CD4-positive, alpha-beta memory T cell (primary cell): Measurements from ENCODE around the gene USP12. TPM values are rescaled to one million over a fixed set of nuclear protein-coding genes. Genes with fewer than 3 reads are reported as not detected.

Source experiments
- CTCF ChIA-PET: fragments of 350-600 bp; sonication (Branson Sonifier 250); formaldehyde crosslinking; loops from one replicate; lab custom pipeline; 2021; ENCODE audit warnings: inconsistent platforms; ENCODE audit not compliant: partially characterized antibody; lab: Charles Lee
- POLR2A ChIA-PET: fragments of 350-600 bp; sonication (Branson Sonifier 250); formaldehyde crosslinking; loops from one replicate; lab custom pipeline; 2021; ENCODE audit not compliant: partially characterized antibody; lab: Charles Lee
- DNase-seq, 5 donors: peaks; one replicate each; pipeline versions ENCODE4 v3.0.0 to v3.0.0-alpha.2; 2020 to 2022; ENCODE audit warnings: mixed read lengths in 1 of 5
- H3K27ac ChIP-seq: one replicate; pipeline ENCODE4 v1.7.0; 2013; ENCODE audit warnings: low read depth, low read length
- H3K27me3 ChIP-seq: 2 replicates; pipeline ENCODE4 v1.7.0; 2013; ENCODE audit warnings: mild to moderate bottlenecking, low read length, moderate library complexity; ENCODE audit not compliant: insufficient read depth
- H3K36me3 ChIP-seq: 2 replicates; pipeline ENCODE4 v1.7.0; 2013; ENCODE audit warnings: mild to moderate bottlenecking, low read length, moderate library complexity; ENCODE audit not compliant: insufficient read depth
- H3K4me1 ChIP-seq: 2 replicates; pipeline ENCODE4 v1.7.0; 2013; ENCODE audit warnings: mild to moderate bottlenecking, low read length, moderate library complexity; ENCODE audit not compliant: insufficient read depth
- H3K4me3 ChIP-seq, 2 donors: one replicate each; pipeline ENCODE4 v1.7.0; 2013; ENCODE audit warnings: low read length in 2 of 2, mild to moderate bottlenecking in 1 of 2
- H3K9me3 ChIP-seq, 2 donors: one replicate each; pipeline ENCODE4 v1.7.0; 2013; ENCODE audit warnings: low read length in 2 of 2, control low read depth in 1 of 2; ENCODE audit not compliant: control insufficient read depth in 1 of 2
- H3K27ac Mint-ChIP-seq, 7 donors: one replicate each; pipeline ENCODE4 v1.8.0; 2020 to 2021; ENCODE audit warnings: mixed read lengths in 7 of 7, mild to moderate bottlenecking in 6 of 7, inconsistent platforms in 3 of 7, moderate library complexity in 3 of 7
- H3K27me3 Mint-ChIP-seq, 2 donors: one replicate each; pipeline ENCODE4 v1.8.0; 2020 to 2021; ENCODE audit warnings: mixed read lengths in 2 of 2
- H3K36me3 Mint-ChIP-seq, 2 donors: one replicate each; pipeline ENCODE4 v1.8.0; 2020 to 2021; ENCODE audit warnings: mixed read lengths in 2 of 2, inconsistent platforms in 1 of 2, mild to moderate bottlenecking in 1 of 2
- H3K4me1 Mint-ChIP-seq, 4 donors: one replicate each; pipeline ENCODE4 v1.8.0; 2020 to 2021; ENCODE audit warnings: mixed read lengths in 4 of 4, mild to moderate bottlenecking in 1 of 4
- H3K4me3 Mint-ChIP-seq, 8 donors: one replicate each; pipeline ENCODE4 v1.8.0; 2020 to 2021; ENCODE audit warnings: mixed read lengths in 8 of 8, mild to moderate bottlenecking in 7 of 8, moderate library complexity in 6 of 8, inconsistent platforms in 3 of 8
- H3K9me3 Mint-ChIP-seq, 8 donors: one replicate each; pipeline ENCODE4 v1.8.0; 2020 to 2021; ENCODE audit warnings: mixed read lengths in 8 of 8, mild to moderate bottlenecking in 5 of 8, inconsistent platforms in 3 of 8, moderate library complexity in 1 of 8
- intact Hi-C: fragments of 100-400 bp; cut with micrococcal nuclease; formaldehyde crosslinking; loops from one replicate; pipeline ENCODE4 v1.15.1; 2023
- polyA plus RNA-seq, 2 donors: library from polyadenylated mRNA; unstranded; fragments of 300-500 nt; fragmentation: Illumina TruSeq; gene quantifications; one replicate each; pipeline ENCODE4 v1.2.3, GENCODE V29; 2021
- total RNA-seq, 2 experiments: library from RNA; stranded (reverse); gene quantifications; one replicate each; pipeline ENCODE4 v1.2.3, GENCODE V29; 2021

Gene USP12
- total and polyA plus RNA-seq, 4 experiments from 2014 or later, result 16.1 to 26.0 (median 20.2) TPM

- no peak overlapping the region for H3K27ac ChIP-seq
- no peaks in the 10 kb centered on the region for H3K36me3 ChIP-seq
- Mint-ChIP-seq H3K4me1 (peaks cover 13 to 22% (median 18%) of the 10 kb centered on the region in 4 donors), H3K27ac (peak overlapping the region in 1 of 7 donors; percentile 8), H3K36me3 (peaks cover 0 to 6% of the 10 kb centered on the region in 2 donors), H3K9me3 (no peaks in the 10 kb centered on the region), H3K4me3 (no peak overlapping the region), H3K27me3 (peaks cover 0 to 4% of the 10 kb centered on the region in 2 donors)
- intact Hi-C loops, result loop anchor here (5.0 kb wide), 3 partner anchors 97 to 962 kb away; partner anchors contain the start of genes CDK8, PAN3 and RASL11A
- no peaks in the 10 kb centered on the region for H3K27me3 ChIP-seq
- peaks cover 14% of the 10 kb centered on the region for H3K4me1 ChIP-seq
- no peaks in the 10 kb centered on the region for H3K9me3 ChIP-seq
- no peak for DNase-seq
- H3K4me3 ChIP-seq, result no peak overlapping the region
- ChIA-PET CTCF (interaction anchor here (1.2 to 1.5 kb wide), 2 partner anchors 100 to 190 kb away, joined by 3 to 4 read pairs; no protein-coding TSS in a partner anchor), POLR2A (no interaction called here)
These were observed 3.3 kb upstream of the USP12 start for GRCh38 chr13:27174766-27175455.

GRCh38 chr13:27172495-27172842 lies 858 bp upstream of the USP12 start:
- peaks cover 0 to 6% of the 10 kb centered on the region in 2 donors for H3K36me3 Mint-ChIP-seq
- H3K4me1 Mint-ChIP-seq, result peaks cover 30 to 46% (median 37%) of the 10 kb centered on the region in 4 donors
- H3K27ac Mint-ChIP-seq, result peak overlapping the region; percentile 84 to 99 (median 96)
- DNase-seq, result peak in 1 of 5 donors; percentile 53
- intact Hi-C loops, result loop anchor here (1.0 to 5.0 kb wide), 6 partner anchors 41 to 965 kb away; partner anchors contain the start of genes CDK8, PAN3, RASL11A and RPL21
- no peaks in the 10 kb centered on the region for H3K27me3 Mint-ChIP-seq
- Histone ChIP-seq H3K27me3 (no peaks in the 10 kb centered on the region), H3K4me3 (peak overlapping the region; percentile 15 to 63), H3K4me1 (peaks cover 37% of the 10 kb centered on the region), H3K36me3 (no peaks in the 10 kb centered on the region), H3K9me3 (no peaks in the 10 kb centered on the region), H3K27ac (peak overlapping the region; percentile 95)
- H3K9me3 Mint-ChIP-seq, result no peaks in the 10 kb centered on the region
- POLR2A ChIA-PET, result interaction anchor here (0.7 to 1.7 kb wide), 6 partner anchors 41 to 1487 kb away, joined by 3 to 9 read pairs (median 4); partner anchors contain the start of genes POMP and RPL21
- peak overlapping the region; percentile 82 to 96 (median 90) for H3K4me3 Mint-ChIP-seq
- CTCF ChIA-PET, result interaction anchor here (0.8 to 1.2 kb wide), 2 partner anchors 26 to 658 kb away, joined by 3 read pairs; no protein-coding TSS in a partner anchor

- peak overlapping the region; percentile 84 to 99 (median 96) for H3K27ac Mint-ChIP-seq
- H3K9me3 Mint-ChIP-seq, result no peaks in the 10 kb centered on the region
- Histone ChIP-seq H3K36me3 (no peaks in the 10 kb centered on the region), H3K27me3 (no peaks in the 10 kb centered on the region), H3K4me3 (peak overlapping the region; percentile 15 to 63), H3K4me1 (peaks cover 37% of the 10 kb centered on the region), H3K27ac (peak overlapping the region; percentile 95), H3K9me3 (no peaks in the 10 kb centered on the region)
- H3K4me3 Mint-ChIP-seq, result peak overlapping the region; percentile 82 to 96 (median 90)
- peaks cover 0 to 6% of the 10 kb centered on the region in 2 donors for H3K36me3 Mint-ChIP-seq
- ChIA-PET CTCF (interaction anchor here (0.8 to 1.2 kb wide), 2 partner anchors 26 to 659 kb away, joined by 3 read pairs; no protein-coding TSS in a partner anchor), POLR2A (interaction anchor here (0.7 to 1.7 kb wide), 6 partner anchors 41 to 1487 kb away, joined by 3 to 9 read pairs (median 4); partner anchors contain the start of genes POMP and RPL21)
- no peaks in the 10 kb centered on the region for H3K27me3 Mint-ChIP-seq
- H3K4me1 Mint-ChIP-seq, result peaks cover 31 to 46% (median 39%) of the 10 kb centered on the region in 4 donors
- intact Hi-C loops, result loop anchor here (1.0 to 5.0 kb wide), 8 partner anchors 25 to 965 kb away; partner anchors contain the start of genes CDK8, LNX2, PAN3 and POLR1D
- peak; percentile 92 to 94 (median 93) for DNase-seq
These were observed 350 bp upstream of the USP12 start for GRCh38 chr13:27171827-27172494.

- H3K36me3 Mint-ChIP-seq, result peaks cover 0 to 6% of the 10 kb centered on the region in 2 donors
- ChIA-PET CTCF (interaction anchor here (0.5 to 0.7 kb wide), 2 partner anchors 56 to 285 kb away, joined by 3 read pairs; no protein-coding TSS in a partner anchor), POLR2A (interaction anchor here (0.6 to 1.5 kb wide), 5 partner anchors 80 to 449 kb away, joined by 4 to 8 read pairs (median 4); partner anchors contain the start of genes LNX2, RASL11A and RPL21)
- H3K27me3 Mint-ChIP-seq, result no peaks in the 10 kb centered on the region
- Histone ChIP-seq H3K27ac (peak overlapping the region; percentile 48), H3K4me3 (peak overlapping the region; percentile 33 to 41), H3K9me3 (no peaks in the 10 kb centered on the region), H3K27me3 (no peaks in the 10 kb centered on the region), H3K4me1 (peaks cover 47% of the 10 kb centered on the region), H3K36me3 (no peaks in the 10 kb centered on the region)
- peak overlapping the region; percentile 96 to 99 (median 97) for H3K27ac Mint-ChIP-seq
- no peaks in the 10 kb centered on the region for H3K9me3 Mint-ChIP-seq
- peak overlapping the region; percentile 91 to 99 (median 98) for H3K4me3 Mint-ChIP-seq
- DNase-seq, result peak; percentile 14 to 59 (median 24)
- H3K4me1 Mint-ChIP-seq, result peaks cover 38 to 56% (median 48%) of the 10 kb centered on the region in 4 donors
- intact Hi-C loops, result loop anchor here (1.0 to 5.0 kb wide), 6 partner anchors 23 to 967 kb away; partner anchors contain the start of genes CDK8, LNX2, MTIF3 and PAN3
These were observed 931 bp downstream of the USP12 start for GRCh38 chr13:27170516-27171243.

- intact Hi-C loops, result loop anchor here (1.0 to 5.0 kb wide), 5 partner anchors 102 to 967 kb away; partner anchors contain the start of genes CDK8, LNX2, MTIF3 and PAN3
- Histone ChIP-seq H3K27ac (peak overlapping the region; percentile 48), H3K9me3 (no peaks in the 10 kb centered on the region), H3K4me1 (peaks cover 47% of the 10 kb centered on the region), H3K27me3 (no peaks in the 10 kb centered on the region), H3K36me3 (no peaks in the 10 kb centered on the region), H3K4me3 (peak overlapping the region in 1 of 2 donors; percentile 41)
- H3K36me3 Mint-ChIP-seq, result peaks cover 0 to 6% of the 10 kb centered on the region in 2 donors
- peaks cover 42 to 61% (median 52%) of the 10 kb centered on the region in 4 donors for H3K4me1 Mint-ChIP-seq
- POLR2A ChIA-PET, result interaction anchor here (0.6 to 1.5 kb wide), 5 partner anchors 81 to 450 kb away, joined by 4 to 8 read pairs (median 4); partner anchors contain the start of genes LNX2, RASL11A and RPL21
- H3K9me3 Mint-ChIP-seq, result no peaks in the 10 kb centered on the region
- H3K27ac Mint-ChIP-seq, result peak overlapping the region; percentile 96 to 99 (median 97)
- peak in 1 of 5 donors; percentile 28 for DNase-seq
- CTCF ChIA-PET, result interaction anchor here (0.7 kb wide), 1 partner anchor 285 kb away, joined by 3 read pairs; no protein-coding TSS in a partner anchor
- peak overlapping the region; percentile 91 to 99 (median 98) for H3K4me3 Mint-ChIP-seq
- H3K27me3 Mint-ChIP-seq, result no peaks in the 10 kb centered on the region
These were observed 1.4 kb downstream of the USP12 start for GRCh38 chr13:27170221-27170515.
